Measurements from ENCODE around the gene SKP2.

DNA sequence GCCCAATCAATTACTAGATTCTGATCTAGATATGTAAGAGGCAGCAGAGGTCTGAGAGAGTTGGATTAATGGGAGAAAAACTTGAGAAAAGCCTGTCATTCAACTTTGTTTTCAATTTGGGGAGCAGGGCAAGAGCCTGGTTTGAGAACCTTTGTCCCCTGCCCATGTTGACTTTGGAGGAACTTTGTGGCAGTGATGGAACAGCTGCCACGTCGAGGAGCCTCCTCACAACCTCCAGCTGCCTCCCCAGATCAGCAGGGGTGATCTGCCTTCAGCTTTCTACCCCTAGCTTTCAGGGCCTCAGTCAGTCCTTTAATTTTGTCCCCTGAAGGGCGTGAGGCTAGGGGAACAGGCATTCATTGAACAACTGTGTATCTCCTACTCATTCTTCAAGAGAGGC is 8.7 kb downstream of the SKP2 start:
- TF ChIP-seq NFRKB (IDR thresholded peaks at IDR 0.05) = no peak
- no peak for TF ChIP-seq ZNF384 (IDR thresholded peaks at IDR 0.05)
- TF ChIP-seq SP1 (IDR thresholded peaks at IDR 0.05) = no peak
- TF ChIP-seq, protein P1, sequence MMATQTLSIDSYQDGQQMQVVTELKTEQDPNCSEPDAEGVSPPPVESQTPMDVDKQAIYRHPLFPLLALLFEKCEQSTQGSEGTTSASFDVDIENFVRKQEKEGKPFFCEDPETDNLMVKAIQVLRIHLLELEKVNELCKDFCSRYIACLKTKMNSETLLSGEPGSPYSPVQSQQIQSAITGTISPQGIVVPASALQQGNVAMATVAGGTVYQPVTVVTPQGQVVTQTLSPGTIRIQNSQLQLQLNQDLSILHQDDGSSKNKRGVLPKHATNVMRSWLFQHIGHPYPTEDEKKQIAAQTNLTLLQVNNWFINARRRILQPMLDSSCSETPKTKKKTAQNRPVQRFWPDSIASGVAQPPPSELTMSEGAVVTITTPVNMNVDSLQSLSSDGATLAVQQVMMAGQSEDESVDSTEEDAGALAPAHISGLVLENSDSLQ (IDR thresholded peaks at IDR 0.05) = no peak
- TF ChIP-seq SUZ12 (IDR thresholded peaks at IDR 0.05) = no peak
- TF ChIP-seq TARDBP (IDR thresholded peaks at IDR 0.05) = no peak
- TF ChIP-seq BHLHE40 (IDR thresholded peaks at IDR 0.05; ENCODE audit: borderline replicate concordance) = no peak
- no peak for TF ChIP-seq HDGF (IDR thresholded peaks at IDR 0.05; ENCODE audit: borderline replicate concordance)
- TF ChIP-seq FOXA1 (IDR thresholded peaks at IDR 0.05) = no peak

Data from HEK293T (cell line).